Thyroid gland (tissue), 4 donors: ENCODE data around the gene ABTB2. TPM values are rescaled to one million over a fixed set of nuclear protein-coding genes. Genes with fewer than 3 reads are reported as not detected.

ENCODE experiments used
- DNase-seq, 2 donors: peaks; one replicate each; pipeline ENCODE4 v3.0.0-alpha.2; 2019
- H3K27ac ChIP-seq, 3 donors: fragments of 200-600 bp; sonication (generic); 1 replicate in 2 of 3; 2 replicates in 1 of 3; pipeline ENCODE4 v1.5.1; 2016 to 2019; ENCODE audit warnings: mild to moderate bottlenecking in 1 of 3, moderate library complexity in 1 of 3
- H3K27me3 ChIP-seq: fragments of 200-600 bp; sonication (generic); one replicate; pipeline ENCODE4 v1.5.1; 2019
- H3K36me3 ChIP-seq, 2 donors: fragments of 200-600 bp; sonication (generic); one replicate each; pipeline ENCODE4 v1.5.1; 2016 to 2019
- H3K4me1 ChIP-seq, 2 donors: fragments of 200-600 bp; sonication (generic); one replicate each; pipeline ENCODE4 v1.5.1; 2017 to 2019
- H3K4me3 ChIP-seq, 3 donors: fragments of 200-600 bp; sonication (generic); replicated peaks in 1 of 3; 1 replicate in 2 of 3; 2 replicates in 1 of 3; pipeline ENCODE4 v1.5.1; 2016; ENCODE audit warnings: mild to moderate bottlenecking in 1 of 3
- H3K9me3 ChIP-seq: fragments of 200-600 bp; sonication (generic); one replicate; pipeline ENCODE4 v1.5.1; 2017
- POLR2A ChIP-seq, 2 donors: fragments of 450-650 bp; IDR thresholded peaks; one replicate each; pipeline ENCODE4 v1.6.1; 2017; ENCODE audit warnings: antibody characterized with exemption in 2 of 2, mild to moderate bottlenecking in 2 of 2, moderate library complexity in 1 of 2
- WGBS, 2 donors: methylation state at CpG; one replicate each; pipeline ENCODE4 v1.1.5; 2017; 5-methylcytosine and 5-hydroxymethylcytosine counted together
- intact Hi-C: fragments of 100-400 bp; cut with DNase I; formaldehyde crosslinking; loops from one replicate; pipeline ENCODE4 v1.15.1; 2023
- total RNA-seq, 4 donors: library from RNA; depleted of rRNA; stranded (reverse); fragments of >200 nt; gene quantifications; one replicate each; pipeline ENCODE4 v1.2.3, GENCODE V29; 2016
- TF ChIP-seq, protein P1 (sequence below), 6 experiments: fragments of 200-600 bp in 3 of 6; fragments of 450-650 bp in 3 of 6; sonication (generic) in 3 of 6; IDR thresholded peaks; one replicate each; pipeline ENCODE4 v1.5.1; 2016 to 2019; ENCODE audit warnings: antibody characterized with exemption in 6 of 6, mild to moderate bottlenecking in 2 of 6, inconsistent platforms in 1 of 6, moderate library complexity in 1 of 6

ABTB2 gene
- total RNA-seq, 4 donors from 2014 or later: 1.2 to 5.0 (median 3.3) TPM

DNA sequence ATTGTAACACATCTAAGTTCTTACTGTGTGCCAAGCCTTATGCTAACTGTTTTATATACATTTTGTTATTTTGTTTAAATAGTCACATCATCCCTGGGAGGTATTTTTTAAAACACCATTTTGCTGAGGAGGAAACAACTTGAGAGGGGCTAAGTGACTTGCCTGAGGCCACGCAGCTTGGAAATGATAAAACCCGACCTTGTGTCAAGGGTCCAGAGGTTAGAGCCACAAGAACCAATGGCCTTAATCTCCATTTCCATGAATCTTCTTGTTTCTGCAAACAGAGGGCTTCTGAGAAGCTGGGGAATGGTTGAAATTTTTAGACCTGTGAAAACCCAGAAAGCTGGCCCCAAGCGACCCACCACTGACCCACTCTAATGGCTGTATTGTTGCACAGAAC is 16.7 kb downstream of the ABTB2 start:
- no peak for DNase-seq
- intact Hi-C loops: no loop called here
- peaks cover 0 to 12% of the 10 kb centered on the region in 2 donors for H3K4me1 ChIP-seq
- H3K27ac ChIP-seq: no peak overlapping the region
- whole genome bisulfite sequencing, 2 donors: 93 to 97% methylated on average over 3 of the region's 3 CpGs
- no peak overlapping the region for H3K4me3 ChIP-seq
- TF ChIP-seq, protein P1, sequence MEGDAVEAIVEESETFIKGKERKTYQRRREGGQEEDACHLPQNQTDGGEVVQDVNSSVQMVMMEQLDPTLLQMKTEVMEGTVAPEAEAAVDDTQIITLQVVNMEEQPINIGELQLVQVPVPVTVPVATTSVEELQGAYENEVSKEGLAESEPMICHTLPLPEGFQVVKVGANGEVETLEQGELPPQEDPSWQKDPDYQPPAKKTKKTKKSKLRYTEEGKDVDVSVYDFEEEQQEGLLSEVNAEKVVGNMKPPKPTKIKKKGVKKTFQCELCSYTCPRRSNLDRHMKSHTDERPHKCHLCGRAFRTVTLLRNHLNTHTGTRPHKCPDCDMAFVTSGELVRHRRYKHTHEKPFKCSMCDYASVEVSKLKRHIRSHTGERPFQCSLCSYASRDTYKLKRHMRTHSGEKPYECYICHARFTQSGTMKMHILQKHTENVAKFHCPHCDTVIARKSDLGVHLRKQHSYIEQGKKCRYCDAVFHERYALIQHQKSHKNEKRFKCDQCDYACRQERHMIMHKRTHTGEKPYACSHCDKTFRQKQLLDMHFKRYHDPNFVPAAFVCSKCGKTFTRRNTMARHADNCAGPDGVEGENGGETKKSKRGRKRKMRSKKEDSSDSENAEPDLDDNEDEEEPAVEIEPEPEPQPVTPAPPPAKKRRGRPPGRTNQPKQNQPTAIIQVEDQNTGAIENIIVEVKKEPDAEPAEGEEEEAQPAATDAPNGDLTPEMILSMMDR (IDR thresholded peaks at IDR 0.05): no peak
- no peak for TF ChIP-seq POLR2A (IDR thresholded peaks at IDR 0.05)
- no peaks in the 10 kb centered on the region for H3K27me3 ChIP-seq
- no peaks in the 10 kb centered on the region for H3K9me3 ChIP-seq
- no peaks in the 10 kb centered on the region for H3K36me3 ChIP-seq

DNA sequence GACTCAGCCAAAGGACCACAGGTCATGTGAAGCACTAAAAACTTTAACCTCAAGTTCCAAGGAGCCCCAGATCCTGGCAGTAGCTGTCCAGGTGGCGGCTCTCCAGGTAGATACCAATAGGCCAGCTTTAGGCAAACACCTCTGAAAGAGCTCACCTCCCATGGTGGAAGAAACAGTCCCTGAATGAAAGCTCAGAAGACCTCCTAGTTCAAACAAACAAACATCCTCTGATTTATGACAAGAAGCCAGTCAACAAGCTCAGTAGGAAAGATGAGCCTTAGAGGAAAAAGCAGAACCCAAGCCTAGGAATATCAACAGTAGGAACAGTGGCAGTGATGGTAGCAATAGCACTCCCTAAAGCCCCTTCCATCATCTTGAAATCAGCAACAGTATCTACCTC is 17.2 kb downstream of the ABTB2 start:
- H3K4me1 ChIP-seq: peaks cover 0 to 7% of the 10 kb centered on the region in 2 donors
- H3K36me3 ChIP-seq: no peaks in the 10 kb centered on the region
- intact Hi-C loops: no loop called here
- no peak for TF ChIP-seq POLR2A (IDR thresholded peaks at IDR 0.05)
- TF ChIP-seq, protein P1 (IDR thresholded peaks at IDR 0.05): no peak
- H3K27ac ChIP-seq: no peak overlapping the region
- no peaks in the 10 kb centered on the region for H3K9me3 ChIP-seq
- H3K4me3 ChIP-seq: no peak overlapping the region
- H3K27me3 ChIP-seq: no peaks in the 10 kb centered on the region
- DNase-seq: no peak
- WGBS, 2 donors: 100% methylated on average over 1 of the region's 1 CpG

DNA sequence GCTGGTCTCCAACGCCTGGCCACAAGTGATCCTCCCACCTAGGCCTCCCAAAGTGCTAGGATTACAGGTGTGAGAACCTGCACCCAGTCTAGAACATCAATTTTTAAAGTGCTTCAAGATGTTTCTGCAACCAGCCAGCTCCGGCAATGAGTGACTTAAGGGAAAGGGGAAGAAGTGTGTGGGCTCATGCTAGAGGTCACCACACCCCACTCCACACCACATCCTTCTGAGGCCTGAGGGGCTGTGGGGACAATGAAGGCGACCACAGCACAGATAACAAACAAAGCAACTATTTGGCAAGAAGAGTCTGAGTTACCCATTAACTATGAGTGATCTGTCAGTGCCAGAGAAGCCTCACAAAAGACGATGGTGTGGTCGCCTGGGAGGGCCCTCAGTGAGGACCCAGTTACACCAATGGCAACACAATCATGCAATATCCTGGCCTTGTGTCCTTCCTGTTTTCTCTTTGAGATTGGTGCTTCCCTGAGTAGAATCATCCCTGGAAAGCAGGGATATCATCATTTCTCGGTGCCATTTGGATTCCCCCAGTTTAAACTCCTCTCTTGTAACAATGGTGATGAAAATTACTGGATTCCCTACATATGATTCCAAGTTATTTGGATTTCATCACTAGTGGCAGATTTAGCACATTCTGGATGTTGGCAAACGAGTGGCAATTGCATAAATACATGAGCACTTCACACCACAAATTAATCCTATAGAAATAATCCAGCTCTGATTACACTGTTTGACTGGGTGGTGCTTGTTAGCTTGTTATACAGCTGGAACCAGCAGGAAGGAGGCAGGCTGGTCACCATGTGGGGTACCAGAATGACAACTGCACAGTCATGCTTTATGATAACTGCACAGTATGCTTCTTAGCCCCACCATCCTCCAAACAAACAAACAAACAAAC is 18.4 kb downstream of the ABTB2 start:
- 86 to 87% methylated on average over 7 of the region's 7 CpGs for WGBS, 2 donors
- Histone ChIP-seq H3K27me3 (no peaks in the 10 kb centered on the region), H3K36me3 (no peaks in the 10 kb centered on the region), H3K4me1 (no peaks in the 10 kb centered on the region), H3K27ac (no peak overlapping the region), H3K4me3 (no peak overlapping the region), H3K9me3 (no peaks in the 10 kb centered on the region)
- DNase-seq: no peak
- intact Hi-C loops: no loop called here
- no peak for TF ChIP-seq POLR2A (IDR thresholded peaks at IDR 0.05)
- TF ChIP-seq, protein P1 (IDR thresholded peaks at IDR 0.05): no peak

DNA sequence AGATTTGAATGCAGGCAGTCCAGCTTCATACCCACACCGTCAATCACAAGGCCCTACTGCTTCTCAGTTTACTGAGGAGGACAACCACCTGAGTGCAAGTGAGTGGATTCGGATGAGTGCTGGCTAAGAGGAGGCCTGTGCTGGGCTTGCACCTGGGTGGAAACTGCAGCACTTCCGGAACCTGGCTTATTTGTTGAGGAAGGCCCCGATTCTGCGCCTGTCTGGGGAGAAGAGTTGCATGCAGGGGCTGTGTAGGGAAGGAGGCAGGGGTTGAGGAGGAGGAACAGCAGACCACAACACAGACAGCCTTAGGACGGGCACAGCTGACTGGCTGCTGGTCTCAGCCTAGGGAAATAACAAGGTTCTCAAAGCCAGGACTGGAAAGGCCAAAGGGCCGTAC is 20.8 kb downstream of the ABTB2 start:
- no peak for TF ChIP-seq POLR2A (IDR thresholded peaks at IDR 0.05)
- TF ChIP-seq, protein P1 (IDR thresholded peaks at IDR 0.05): no peak
- DNase-seq: peak; percentile 51 to 66
- no peak overlapping the region for H3K4me3 ChIP-seq
- 74 to 77% methylated on average over 7 of the region's 7 CpGs for WGBS, 2 donors
- no peaks in the 10 kb centered on the region for H3K4me1 ChIP-seq
- no peaks in the 10 kb centered on the region for H3K27me3 ChIP-seq
- H3K27ac ChIP-seq: no peak overlapping the region
- intact Hi-C loops: no loop called here
- H3K9me3 ChIP-seq: no peaks in the 10 kb centered on the region
- no peaks in the 10 kb centered on the region for H3K36me3 ChIP-seq

DNA sequence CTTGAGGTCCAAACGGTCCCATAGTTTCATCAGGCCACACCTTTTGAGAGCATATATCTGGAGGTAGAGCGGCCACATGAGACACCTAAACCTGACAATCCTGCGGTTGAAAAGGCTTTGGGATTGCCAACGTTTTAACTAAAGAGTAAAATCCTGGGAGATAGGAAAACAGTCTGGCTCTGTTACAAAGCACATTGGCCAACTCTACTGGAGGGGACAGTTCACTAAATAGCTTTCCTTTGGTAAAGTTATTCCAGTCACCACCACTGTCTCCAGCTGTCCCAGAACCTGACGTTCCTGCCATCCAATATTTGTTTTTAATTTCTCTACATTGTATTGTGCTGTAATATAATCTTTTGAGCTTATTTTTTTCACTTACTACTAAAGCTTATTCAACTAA is 22.0 kb downstream of the ABTB2 start:
- Histone ChIP-seq H3K27me3 (no peaks in the 10 kb centered on the region), H3K9me3 (no peaks in the 10 kb centered on the region), H3K36me3 (no peaks in the 10 kb centered on the region), H3K27ac (no peak overlapping the region), H3K4me3 (no peak overlapping the region), H3K4me1 (peaks cover 0 to 3% of the 10 kb centered on the region in 2 donors)
- intact Hi-C loops: no loop called here
- 82 to 87% methylated on average over 5 of the region's 5 CpGs for WGBS, 2 donors
- DNase-seq: no peak
- TF ChIP-seq, protein P1 (IDR thresholded peaks at IDR 0.05): no peak
- TF ChIP-seq POLR2A (IDR thresholded peaks at IDR 0.05): no peak
